Stimulated activated CD8-positive, alpha-beta memory T cell treated with anti-CD3 and anti-CD28 coated beads, Interleukin-12 subunit alpha, Interleukin-12 subunit beta, amount 100 ng/mL, for 1 hour (primary cell): ENCODE measurements around the gene TMEM82.

Source experiments
- DNase-seq: peaks from one replicate; pipeline ENCODE4 v3.0.0-alpha.2; 2020; ENCODE audit warnings: low read depth

Gene TMEM82

GRCh38 chr1:15786581-15786980 is 44.3 kb downstream of the TMEM82 start:
- no peak for DNase-seq

- DNase-seq: no peak
Observed at GRCh38 chr1:15788624-15789301, 46.5 kb downstream of the TMEM82 start.

GRCh38 chr1:15796086-15796462 is 53.8 kb downstream of the TMEM82 start:
- DNase-seq: no peak
